ENCODE data around the gene SLC22A1.
A peak's percentile ranks its signal among the peaks of the same experiment; 100 is the strongest.
"Not testable (repeated sequence)": the region's sequence is repeated elsewhere in the genome, so short reads cannot be mapped to it uniquely, and the experiment has no call there.

Gene SLC22A1

DNA sequence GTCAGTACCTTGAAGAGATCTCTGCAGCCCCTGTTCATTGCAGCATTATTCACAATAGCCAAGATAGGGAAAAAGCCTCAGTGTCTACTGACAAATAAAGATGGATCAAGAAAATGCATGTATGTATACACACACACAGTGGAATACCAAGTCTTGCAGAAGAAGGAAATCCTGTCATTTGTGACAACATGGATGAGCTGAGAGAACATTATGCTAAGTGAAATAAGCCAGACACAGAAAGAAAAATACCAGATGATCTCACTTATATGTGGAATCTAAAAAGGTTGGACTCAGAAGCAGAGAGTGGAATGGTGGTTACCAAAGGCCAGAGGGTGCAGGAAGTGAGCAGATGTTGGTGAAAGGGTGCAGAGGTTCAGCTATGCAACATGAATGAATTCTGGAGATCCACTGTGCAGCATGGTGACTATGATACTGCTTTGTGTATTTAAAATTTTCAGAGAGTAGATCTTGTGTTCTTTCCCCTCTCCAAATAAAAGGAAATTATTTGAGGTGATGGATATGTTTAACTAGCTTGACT is 11.0 kb upstream of the SLC22A1 start:
- TF ChIP-seq CTCF (conservative IDR thresholded peaks at IDR 0.05; ENCODE audit: low read depth) = no peak
- ChIA-PET POLR2A (ENCODE audit: low non-redundant PET) (no interaction called here), CTCF (interaction anchor here (0.7 kb wide), 1 partner anchor 185 kb away, joined by 5 read pairs; no protein-coding TSS in a partner anchor)
- DNase-seq (ENCODE audit: low spot score) = no peak
- H3K27ac ChIP-seq = no peak overlapping the region

GRCh38 chr6:160111806-160112205 is 9.8 kb upstream of the SLC22A1 start:
- CTCF ChIA-PET = interaction anchor here (0.7 kb wide), 1 partner anchor 27 kb away, joined by 4 read pairs; no protein-coding TSS in a partner anchor
- POLR2A ChIA-PET (ENCODE audit: low non-redundant PET) = no interaction called here
- no peak for DNase-seq (ENCODE audit: low spot score)
- no peak overlapping the region for H3K27ac ChIP-seq
- TF ChIP-seq CTCF (conservative IDR thresholded peaks at IDR 0.05; ENCODE audit: low read depth) = no peak

- ChIA-PET CTCF (interaction anchor here (0.7 kb wide), 1 partner anchor 26 kb away, joined by 4 read pairs; no protein-coding TSS in a partner anchor), POLR2A (ENCODE audit: low non-redundant PET) (no interaction called here)
- no peak for DNase-seq (ENCODE audit: low spot score)
- TF ChIP-seq CTCF (conservative IDR thresholded peaks at IDR 0.05; ENCODE audit: low read depth) = no peak
- peak overlapping the region; percentile 22; the same call in 1 of the 2 replicates for H3K27ac ChIP-seq
Measured at GRCh38 chr6:160112628-160113299, 8.9 kb upstream of the SLC22A1 start.

DNA sequence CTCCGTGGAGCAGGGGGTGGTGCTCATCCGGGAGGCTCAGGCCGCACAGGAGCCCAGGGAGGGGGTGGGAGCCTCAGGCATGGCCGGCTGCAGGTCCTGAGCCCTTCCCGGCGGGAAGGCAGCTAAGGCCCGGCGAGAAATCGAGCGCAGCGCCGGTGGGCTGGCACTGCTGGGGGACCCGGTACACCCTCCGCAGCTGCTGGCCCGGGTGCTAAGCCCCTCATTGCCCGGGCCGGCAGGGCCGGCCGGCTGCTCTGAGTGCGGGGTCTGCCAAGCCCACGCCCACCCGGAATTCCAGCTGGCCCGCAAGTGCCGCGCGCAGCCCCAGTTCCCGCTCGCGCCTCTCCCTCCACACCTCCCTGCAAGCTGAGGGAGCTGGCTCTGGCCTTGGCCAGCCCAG is 7.1 kb upstream of the SLC22A1 start:
- H3K27ac ChIP-seq; DNase-seq (ENCODE audit: low spot score); POLR2A ChIA-PET (ENCODE audit: low non-redundant PET): not testable (repeated sequence)
- CTCF ChIA-PET = interaction anchor here (0.6 kb wide), 1 partner anchor 251 kb away, joined by 3 read pairs; no protein-coding TSS in a partner anchor

GRCh38 chr6:160115421-160115820 is 6.2 kb upstream of the SLC22A1 start:
- POLR2A ChIA-PET (ENCODE audit: low non-redundant PET) = no interaction called here
- no peak for TF ChIP-seq CTCF (conservative IDR thresholded peaks at IDR 0.05; ENCODE audit: low read depth)
- CTCF ChIA-PET = interaction anchor here (0.5 kb wide), 2 partner anchors 397 to 404 kb away, joined by 3 read pairs; no protein-coding TSS in a partner anchor
- H3K27ac ChIP-seq = no peak overlapping the region
- DNase-seq (ENCODE audit: low spot score) = no peak

GRCh38 chr6:160116411-160116810 is 5.2 kb upstream of the SLC22A1 start:
- DNase-seq (ENCODE audit: low spot score) = no peak
- POLR2A ChIA-PET (ENCODE audit: low non-redundant PET) = no interaction called here
- no peak overlapping the region for H3K27ac ChIP-seq
- no peak for TF ChIP-seq CTCF (conservative IDR thresholded peaks at IDR 0.05; ENCODE audit: low read depth)
- CTCF ChIA-PET = no interaction called here

GRCh38 chr6:160117137-160117536 is 4.5 kb upstream of the SLC22A1 start:
- CTCF ChIA-PET = no interaction called here
- H3K27ac ChIP-seq = no peak overlapping the region
- POLR2A ChIA-PET (ENCODE audit: low non-redundant PET) = no interaction called here
- TF ChIP-seq CTCF (conservative IDR thresholded peaks at IDR 0.05; ENCODE audit: low read depth) = no peak
- DNase-seq (ENCODE audit: low spot score) = no peak

Measured in RWPE1 (cell line).